HL-60 (cell line): ENCODE results near the gene ANKRD44.

Experiments
- CTCF ChIP-seq: IDR thresholded peaks from one replicate; pipeline ENCODE4 v1.5.1; 2011; ENCODE audit warnings: low read length, control low read depth, inconsistent platforms; ENCODE audit not compliant: insufficient read depth
- POLR2AphosphoS5 ChIP-seq: IDR thresholded peaks from 2 replicates; pipeline ENCODE4 v1.6.1; 2012; ENCODE audit warnings: low read depth

- TF ChIP-seq POLR2AphosphoS5, result no peak
- TF ChIP-seq CTCF, result no peak
Measured at GRCh38 chr2:197357986-197358385, 47.4 kb upstream of the ANKRD44 start.
